HG03571 (cell line): Measurements from ENCODE around the gene MAP3K12.

Source experiments
- ATAC-seq: cut with Tn5 transposase; IDR thresholded peaks from one replicate; pipeline ENCODE4 v1.9.1; 2021; ENCODE audit not compliant: unreplicated experiment

The MAP3K12 gene

GRCh38 chr12:53474077-53474476, 25.2 kb downstream of the MAP3K12 start:
- no peak for ATAC-seq

GRCh38 chr12:53472056-53472582, 27.1 kb downstream of the MAP3K12 start:
- no peak for ATAC-seq

- ATAC-seq, result no peak
Measured at GRCh38 chr12:53468282-53468681, 31.0 kb downstream of the MAP3K12 start.

GRCh38 chr12:53467880-53468279, 31.4 kb downstream of the MAP3K12 start:
- ATAC-seq, result no peak

GRCh38 chr12:53467082-53467481, 32.2 kb downstream of the MAP3K12 start:
- no peak for ATAC-seq

DNA sequence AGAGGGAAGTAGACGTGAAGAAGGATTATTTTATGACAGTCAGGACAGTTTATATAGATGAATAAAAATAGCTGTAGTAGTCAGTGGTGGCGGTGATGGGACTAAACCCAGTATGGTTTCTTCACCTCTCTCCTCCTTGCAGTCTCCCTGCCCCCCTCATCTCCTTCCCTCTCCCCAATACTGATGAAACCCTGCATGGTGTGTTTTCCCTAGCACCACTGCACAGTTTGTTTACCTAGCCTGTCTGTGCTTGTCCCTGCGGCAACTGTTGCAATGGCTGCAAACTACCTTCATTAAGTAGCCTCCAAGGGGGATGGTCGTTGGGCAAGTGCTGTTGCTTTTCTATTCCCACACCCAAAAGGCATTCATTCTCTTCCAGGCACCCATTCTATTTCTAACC, 32.6 kb downstream of the MAP3K12 start:
- no peak for ATAC-seq

DNA sequence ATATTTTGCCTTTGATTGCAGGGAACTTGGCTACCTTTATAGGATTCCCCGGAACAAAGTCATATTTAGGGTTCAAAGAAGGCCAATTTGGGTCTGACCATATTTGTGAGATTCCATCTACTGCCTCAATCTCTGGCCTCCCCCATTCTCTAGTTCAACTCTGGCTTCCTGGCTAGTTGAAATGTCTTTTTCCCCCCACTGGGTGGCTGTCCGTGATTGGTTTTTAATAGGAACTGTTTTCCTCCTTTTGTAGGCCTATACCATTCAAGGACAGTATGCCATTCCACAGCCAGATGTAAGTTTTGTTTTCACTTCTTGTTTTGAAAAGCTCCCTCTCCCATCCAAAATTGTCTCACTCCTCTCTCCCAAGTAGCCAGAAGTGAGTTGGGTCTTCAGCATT, 33.6 kb downstream of the MAP3K12 start:
- ATAC-seq, result no peak

DNA sequence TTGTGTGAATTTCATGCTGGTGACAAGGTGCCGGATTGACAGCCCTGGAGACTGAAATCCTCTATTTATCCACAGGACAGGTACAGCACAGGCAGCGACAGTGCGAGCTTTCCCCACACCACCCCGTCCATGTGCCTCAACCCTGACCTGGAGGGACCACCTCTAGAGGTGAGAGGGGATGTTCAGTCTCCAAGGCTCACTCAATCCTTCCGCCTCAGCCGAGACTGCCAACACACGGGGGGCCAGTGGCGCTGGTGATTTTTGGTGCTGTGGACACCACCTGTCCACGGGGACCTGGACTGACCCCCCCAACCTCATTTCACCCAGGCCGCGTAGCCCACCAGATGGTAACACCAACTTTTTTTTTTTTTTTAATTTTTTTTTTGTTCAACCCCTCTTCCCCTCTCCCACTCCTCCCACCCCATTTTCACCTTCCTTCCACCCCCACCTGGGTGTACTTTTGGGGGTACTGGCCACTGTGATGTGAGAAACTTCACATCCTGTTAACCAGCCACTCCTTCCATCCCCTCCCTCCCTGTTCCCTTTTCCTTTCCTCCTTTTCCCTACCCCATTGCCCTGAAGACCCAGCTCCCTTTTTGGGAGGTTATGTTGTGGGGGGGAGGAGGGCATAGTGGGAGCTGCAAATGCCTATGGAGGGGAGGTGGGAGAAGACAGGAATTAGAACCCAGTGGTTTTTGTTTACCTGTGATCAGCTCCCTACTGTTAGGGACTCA, 34.4 kb downstream of the MAP3K12 start:
- ATAC-seq, result no peak

DNA sequence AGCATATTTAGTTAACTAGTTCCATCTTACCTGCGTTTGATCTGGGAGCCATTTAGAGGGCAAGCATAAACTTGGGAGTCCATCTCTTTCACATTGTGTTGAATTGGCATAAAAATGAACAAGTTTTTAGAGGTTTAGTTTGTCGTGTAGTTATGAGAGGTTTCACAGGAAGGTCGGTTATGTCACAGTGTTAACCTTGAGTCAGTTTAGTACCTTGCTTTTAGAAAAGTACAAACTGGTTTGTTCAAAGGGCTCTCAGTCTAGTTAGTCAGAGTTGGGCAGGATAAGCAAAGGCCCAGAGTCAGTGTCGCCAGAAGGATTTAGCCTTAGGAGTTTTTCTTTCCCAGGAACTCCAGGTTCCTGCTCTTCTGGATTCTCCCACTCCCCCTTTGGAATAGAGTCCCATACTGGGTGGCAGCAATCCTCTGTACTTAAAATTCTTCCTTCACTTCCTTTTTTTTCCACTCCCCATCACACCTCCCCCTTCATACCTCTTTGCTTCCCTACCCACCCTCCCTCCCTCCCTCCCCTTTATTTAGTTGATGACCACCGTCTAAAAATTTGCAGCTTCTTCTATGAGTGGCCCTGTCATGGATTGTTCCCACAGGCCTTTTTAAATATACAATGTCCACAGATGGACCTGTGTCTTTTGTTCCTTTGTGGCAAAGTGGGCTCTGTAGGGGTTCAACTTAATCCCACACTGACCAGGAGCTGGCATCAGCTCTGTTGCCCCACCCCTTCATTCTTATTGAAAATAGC, 35.3 kb downstream of the MAP3K12 start:
- ATAC-seq, result no peak

GRCh38 chr12:53462935-53463334, 36.3 kb downstream of the MAP3K12 start:
- ATAC-seq, result no peak

- no peak for ATAC-seq
Measured at GRCh38 chr12:53461591-53461990, 37.7 kb downstream of the MAP3K12 start.

DNA sequence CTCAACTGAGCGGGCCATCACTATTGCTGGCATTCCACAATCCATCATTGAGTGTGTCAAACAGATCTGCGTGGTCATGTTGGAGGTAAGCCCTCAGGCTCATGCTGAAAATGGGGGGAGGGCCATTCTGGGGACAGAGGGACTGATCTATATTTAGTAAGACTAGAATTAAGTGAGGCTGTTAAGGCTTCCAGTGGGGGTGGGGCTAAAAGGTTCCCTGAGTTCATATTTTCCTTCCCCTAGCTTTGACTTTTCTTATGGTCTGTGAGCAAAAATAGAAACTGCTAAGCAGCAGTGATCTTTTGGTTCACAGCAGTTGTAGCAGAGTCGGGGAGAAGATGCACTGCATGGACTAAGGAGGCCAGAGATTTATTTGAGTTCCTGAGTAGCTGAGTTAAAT, 38.2 kb downstream of the MAP3K12 start:
- ATAC-seq, result no peak

- ATAC-seq, result no peak
Measured at GRCh38 chr12:53459097-53459496, 40.2 kb downstream of the MAP3K12 start.

DNA sequence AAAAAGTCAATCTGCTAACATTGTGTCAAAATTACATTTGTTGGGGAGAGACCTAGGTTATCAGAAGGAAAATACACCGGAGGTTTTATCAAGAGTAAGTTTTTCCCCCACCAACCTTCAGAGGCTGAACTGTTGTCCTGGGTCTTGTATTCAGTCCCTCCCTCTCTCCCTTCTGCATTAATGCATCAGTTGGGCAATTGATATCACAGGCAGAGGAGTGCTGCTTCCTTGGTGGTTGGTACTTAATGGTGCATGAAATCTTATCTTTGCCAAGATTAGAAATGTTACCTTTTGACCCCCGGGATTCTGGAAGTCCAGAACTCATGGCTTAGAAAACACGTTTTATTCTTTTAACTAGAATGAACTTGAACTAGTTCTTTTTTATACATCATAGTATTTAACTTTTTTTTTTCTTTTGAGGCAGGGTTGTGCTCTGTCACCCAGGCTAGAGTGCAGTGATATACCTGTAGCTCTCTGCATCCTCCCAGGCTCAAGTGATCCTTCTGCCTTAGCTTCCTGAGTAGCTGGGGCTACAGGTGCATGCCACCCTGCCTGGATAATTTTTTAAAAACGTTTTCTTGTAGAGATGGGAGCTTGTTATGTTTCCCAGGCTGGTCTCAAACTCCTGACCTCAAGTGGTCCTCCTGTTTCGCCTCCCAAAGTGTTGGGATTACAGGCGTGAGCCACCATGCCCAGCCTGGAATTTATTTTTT, 42.4 kb downstream of the MAP3K12 start:
- ATAC-seq, result no peak

GRCh38 chr12:53454707-53455106, 44.6 kb downstream of the MAP3K12 start:
- no peak for ATAC-seq

DNA sequence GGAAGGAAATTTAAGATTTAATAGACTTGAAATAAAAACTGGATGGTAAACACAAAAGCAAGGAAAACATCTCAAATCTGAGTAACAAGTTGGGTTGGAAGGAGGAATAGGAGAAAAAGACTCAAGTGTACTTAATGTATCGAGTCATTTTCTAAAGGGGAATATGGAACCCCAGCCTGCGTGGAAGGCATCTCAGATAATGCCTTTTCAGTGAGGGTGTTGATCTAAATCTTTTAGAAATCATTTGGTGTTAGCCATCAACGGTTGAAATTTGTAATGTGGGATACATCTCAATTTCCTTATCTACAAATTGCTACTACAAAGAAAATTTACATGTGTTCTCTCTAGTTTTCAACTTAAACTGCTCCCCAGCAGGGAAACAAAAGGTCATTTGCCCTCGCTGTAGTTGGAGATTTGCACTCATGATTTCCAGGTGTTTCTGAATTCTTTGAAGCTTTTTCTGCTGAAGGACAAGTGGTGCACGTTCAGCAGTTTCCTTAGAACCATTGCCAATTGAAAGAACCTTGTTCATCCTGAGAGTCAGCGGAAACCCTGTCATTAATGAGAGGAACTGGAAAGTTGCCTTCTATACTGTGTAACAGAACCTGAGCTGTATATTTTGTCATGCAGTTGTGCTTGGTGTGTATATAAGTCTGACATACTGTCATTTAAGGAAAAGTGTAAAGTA, 45.2 kb downstream of the MAP3K12 start:
- ATAC-seq, result no peak

DNA sequence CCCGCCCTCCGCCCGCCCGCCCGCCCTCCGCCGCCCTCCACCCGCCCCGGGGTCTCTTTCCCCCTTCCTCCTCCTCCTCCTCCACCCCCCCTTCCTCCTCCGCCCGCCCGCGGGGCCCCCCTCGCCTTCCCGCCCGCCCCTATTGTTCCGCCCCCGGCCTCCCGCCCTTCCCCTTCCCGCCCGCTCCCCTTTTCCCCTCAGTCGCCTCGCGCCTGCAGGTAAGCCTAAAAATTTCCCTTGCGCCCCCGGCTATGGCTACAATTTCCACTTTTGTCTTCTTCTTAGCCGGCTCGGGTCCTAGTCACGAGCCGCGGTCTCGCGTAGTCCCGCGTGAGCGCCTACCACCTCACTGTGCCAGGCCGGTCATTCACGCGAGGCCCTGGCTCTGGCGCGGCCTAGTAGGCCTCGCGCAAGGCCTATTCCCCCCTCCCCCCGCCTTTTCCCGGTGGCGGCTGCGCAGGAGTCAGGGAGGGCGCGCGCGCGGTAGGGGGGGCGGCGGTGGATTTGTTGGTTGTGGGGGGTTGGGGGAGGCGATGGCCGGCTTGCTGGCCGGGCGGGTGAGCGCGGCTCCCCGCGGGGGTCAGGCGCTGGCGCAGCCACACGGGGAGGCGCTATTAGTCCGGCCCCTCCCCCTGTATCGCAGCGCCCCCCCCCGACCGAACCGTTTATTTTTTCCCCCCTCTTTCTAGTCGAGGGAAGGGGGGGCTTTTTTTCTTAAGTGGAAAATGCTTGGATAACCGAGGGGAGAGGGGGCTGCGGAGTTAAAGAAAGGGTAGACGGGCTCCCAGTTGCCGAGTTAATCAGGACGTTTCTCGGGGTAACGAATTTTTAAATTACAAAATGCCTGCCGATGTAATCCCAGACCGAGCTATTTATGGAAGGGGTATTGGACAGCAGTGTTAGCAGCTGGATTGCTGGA, 46.8 kb downstream of the MAP3K12 start:
- no peak for ATAC-seq

DNA sequence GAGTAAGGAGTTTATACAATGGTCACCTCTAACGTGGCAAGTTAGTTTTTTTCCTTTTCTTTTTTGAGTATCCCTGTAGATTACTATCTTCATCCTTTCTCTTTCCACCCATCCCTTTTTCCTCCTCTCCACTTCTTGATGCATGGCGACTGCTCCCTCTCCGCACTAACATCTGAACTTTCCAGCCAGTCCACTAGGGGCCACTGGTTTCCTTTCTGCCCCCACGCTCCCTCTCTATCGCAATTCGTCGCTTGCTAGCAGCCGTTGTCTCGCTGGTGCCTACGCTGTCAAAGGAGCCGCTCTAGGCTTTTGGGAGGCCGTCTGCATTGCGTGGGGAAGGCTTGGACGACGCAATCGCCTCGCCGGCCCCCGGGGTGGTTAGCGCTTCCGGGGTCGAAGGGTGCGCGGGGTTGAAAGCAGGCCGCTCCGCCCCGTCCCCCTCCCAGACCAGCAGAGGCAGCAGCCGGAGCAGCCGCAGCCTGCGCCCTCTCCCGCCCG, 47.5 kb downstream of the MAP3K12 start, which contains the start of gene PCBP2:
Gene PCBP2, plus strand, starts transcription at position 442 of the 498 bp plus-strand sequence. CDS start 2,699 bp downstream, outside the sequence.
- peak; percentile 94 for ATAC-seq

DNA sequence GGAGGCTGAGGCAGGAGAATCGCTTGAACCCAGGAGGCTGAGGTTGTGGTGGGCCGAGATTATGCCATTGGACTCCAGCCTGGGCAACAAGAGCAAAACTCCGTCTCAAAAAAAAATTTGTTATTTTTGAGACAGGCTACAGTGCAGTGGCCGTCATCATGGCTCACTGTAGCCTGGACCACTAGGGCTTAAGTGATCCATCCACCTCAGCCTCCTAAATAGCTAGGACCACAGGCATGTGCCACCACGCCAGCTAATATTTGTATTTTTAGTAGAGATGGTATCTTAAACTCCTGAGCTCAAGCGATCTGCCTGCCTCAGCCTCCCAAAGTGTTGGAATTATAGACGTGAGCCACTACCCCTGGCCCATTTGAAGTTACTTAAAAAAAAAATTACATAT, 48.3 kb downstream of the MAP3K12 start:
- no peak for ATAC-seq
